BE2C (cell line): ENCODE results near the gene NLRX1. TPM values are rescaled to one million over a fixed set of nuclear protein-coding genes. Genes with fewer than 3 reads are reported as not detected.

Experiments
- DNase-seq: peaks from one replicate; pipeline ENCODE4 v3.0.0-alpha.2; 2020
- H3K27me3 ChIP-seq: fragments of 250-450 bp; sonication (Bioruptor Pico); 2 replicates; pipeline ENCODE4 v1.5.1; 2020; ENCODE audit warnings: mild to moderate bottlenecking
- H3K36me3 ChIP-seq: fragments of 250-450 bp; sonication (Bioruptor Pico); 2 replicates; pipeline ENCODE4 v1.5.1; 2020; ENCODE audit warnings: mild to moderate bottlenecking
- H3K4me1 ChIP-seq: fragments of 250-450 bp; sonication (Bioruptor Pico); 2 replicates; pipeline ENCODE4 v1.5.1; 2020
- H3K4me3 ChIP-seq: 2 replicates; pipeline ENCODE4 v1.5.1; 2011; ENCODE audit warnings: low read depth, low read length
- H3K9me3 ChIP-seq: fragments of 250-450 bp; sonication (Bioruptor Pico); 2 replicates; pipeline ENCODE4 v1.5.1; 2020
- CTCF ChIP-seq: IDR thresholded peaks from 2 replicates; pipeline ENCODE4 v1.5.1; 2012; ENCODE audit warnings: mild to moderate bottlenecking, low read depth, low read length
- polyA plus RNA-seq: library from polyadenylated mRNA; unstranded; fragments of >200 nt; gene quantifications from one replicate; pipeline ENCODE4 v1.2.1, GENCODE V29; 2012; ENCODE audit warnings: low read depth, missing spikeins; ENCODE audit not compliant: insufficient read length, insufficient read depth

NLRX1 gene, protein sequence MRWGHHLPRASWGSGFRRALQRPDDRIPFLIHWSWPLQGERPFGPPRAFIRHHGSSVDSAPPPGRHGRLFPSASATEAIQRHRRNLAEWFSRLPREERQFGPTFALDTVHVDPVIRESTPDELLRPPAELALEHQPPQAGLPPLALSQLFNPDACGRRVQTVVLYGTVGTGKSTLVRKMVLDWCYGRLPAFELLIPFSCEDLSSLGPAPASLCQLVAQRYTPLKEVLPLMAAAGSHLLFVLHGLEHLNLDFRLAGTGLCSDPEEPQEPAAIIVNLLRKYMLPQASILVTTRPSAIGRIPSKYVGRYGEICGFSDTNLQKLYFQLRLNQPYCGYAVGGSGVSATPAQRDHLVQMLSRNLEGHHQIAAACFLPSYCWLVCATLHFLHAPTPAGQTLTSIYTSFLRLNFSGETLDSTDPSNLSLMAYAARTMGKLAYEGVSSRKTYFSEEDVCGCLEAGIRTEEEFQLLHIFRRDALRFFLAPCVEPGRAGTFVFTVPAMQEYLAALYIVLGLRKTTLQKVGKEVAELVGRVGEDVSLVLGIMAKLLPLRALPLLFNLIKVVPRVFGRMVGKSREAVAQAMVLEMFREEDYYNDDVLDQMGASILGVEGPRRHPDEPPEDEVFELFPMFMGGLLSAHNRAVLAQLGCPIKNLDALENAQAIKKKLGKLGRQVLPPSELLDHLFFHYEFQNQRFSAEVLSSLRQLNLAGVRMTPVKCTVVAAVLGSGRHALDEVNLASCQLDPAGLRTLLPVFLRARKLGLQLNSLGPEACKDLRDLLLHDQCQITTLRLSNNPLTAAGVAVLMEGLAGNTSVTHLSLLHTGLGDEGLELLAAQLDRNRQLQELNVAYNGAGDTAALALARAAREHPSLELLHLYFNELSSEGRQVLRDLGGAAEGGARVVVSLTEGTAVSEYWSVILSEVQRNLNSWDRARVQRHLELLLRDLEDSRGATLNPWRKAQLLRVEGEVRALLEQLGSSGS
- 6.8 TPM for polyA plus RNA-seq

- peak; percentile 91 for TF ChIP-seq CTCF
- peak; percentile 86 for DNase-seq
- H3K36me3 ChIP-seq: no peaks in the 10 kb centered on the region
- H3K27me3 ChIP-seq: no peaks in the 10 kb centered on the region
- H3K9me3 ChIP-seq: no peaks in the 10 kb centered on the region
- peak within 1 kb of the TSS; percentile 73 for H3K4me3 ChIP-seq
- no peaks in the 10 kb centered on the region for H3K4me1 ChIP-seq
Observed at GRCh38 chr11:119168471-119169281, at the start of gene NLRX1. Gene NLRX1, plus strand, starts transcription at chr11:119168725. Its CDS starts 2,679 bp downstream, at chr11:119171404.

GRCh38 chr11:119118946-119119345 is 49.6 kb upstream of the NLRX1 start:
- DNase-seq: no peak
- Histone ChIP-seq H3K9me3 (no peaks in the 10 kb centered on the region), H3K4me3 (no peak overlapping the region), H3K4me1 (no peaks in the 10 kb centered on the region), H3K27me3 (no peaks in the 10 kb centered on the region), H3K36me3 (peaks cover 9% of the 10 kb centered on the region)
- TF ChIP-seq CTCF: no peak

- no peaks in the 10 kb centered on the region for H3K9me3 ChIP-seq
- H3K4me3 ChIP-seq: peak overlapping the region; percentile 60
- TF ChIP-seq CTCF: no peak
- H3K36me3 ChIP-seq: peaks cover 8% of the 10 kb centered on the region
- DNase-seq: no peak
- H3K27me3 ChIP-seq: no peaks in the 10 kb centered on the region
- no peaks in the 10 kb centered on the region for H3K4me1 ChIP-seq
Observed at GRCh38 chr11:119120639-119121007, 47.9 kb upstream of the NLRX1 start.

DNA sequence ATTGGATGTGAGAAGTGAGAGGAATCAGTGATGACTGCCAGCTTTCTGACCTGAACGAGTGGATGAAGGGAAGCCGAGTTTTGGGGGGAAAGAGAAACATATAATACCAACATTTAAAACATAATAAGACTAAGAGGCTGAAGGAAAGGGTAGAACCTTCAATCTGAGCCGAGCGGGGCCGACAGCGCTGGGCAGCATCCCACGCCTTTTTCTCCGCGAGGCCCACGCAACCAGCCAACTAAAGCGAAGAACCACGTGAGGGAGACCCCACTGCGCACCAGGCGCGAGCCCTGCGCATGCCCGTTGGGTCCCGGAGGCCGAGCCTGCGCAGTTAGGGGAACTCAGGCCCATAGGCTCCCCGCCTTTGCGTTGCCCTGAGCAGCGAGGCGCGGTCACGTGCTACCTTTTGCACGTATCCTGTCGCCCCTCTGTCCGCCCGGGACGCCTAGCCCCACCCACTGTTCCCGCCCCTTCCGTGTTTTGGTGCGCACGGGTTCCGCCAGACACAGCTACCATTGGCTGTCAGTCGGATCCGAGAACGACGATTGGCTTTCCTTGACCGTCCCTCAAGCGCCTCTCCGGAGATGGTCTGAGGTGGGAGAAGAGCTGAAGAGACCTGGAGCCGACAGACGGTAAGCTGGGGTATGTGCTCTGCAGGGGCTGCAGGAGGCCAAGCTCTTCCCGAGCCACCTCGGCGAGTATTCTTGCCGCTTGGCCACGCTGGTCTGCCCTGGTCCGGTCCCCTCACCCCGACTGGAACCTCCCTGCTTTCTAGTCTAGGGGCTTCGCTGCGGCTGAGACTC is 47.3 kb upstream of the NLRX1 start, which contains the start of gene HINFP:
HINFP (plus strand) TSS at position 573 of the 803 bp plus-strand sequence. CDS start 5,365 bp downstream, outside the sequence.
- Histone ChIP-seq H3K9me3 (no peaks in the 10 kb centered on the region), H3K4me3 (peak within 1 kb of the TSS; percentile 99), H3K27me3 (no peaks in the 10 kb centered on the region), H3K4me1 (no peaks in the 10 kb centered on the region), H3K36me3 (peaks cover 8% of the 10 kb centered on the region)
- DNase-seq: peak; percentile 100
- no peak for TF ChIP-seq CTCF

DNA sequence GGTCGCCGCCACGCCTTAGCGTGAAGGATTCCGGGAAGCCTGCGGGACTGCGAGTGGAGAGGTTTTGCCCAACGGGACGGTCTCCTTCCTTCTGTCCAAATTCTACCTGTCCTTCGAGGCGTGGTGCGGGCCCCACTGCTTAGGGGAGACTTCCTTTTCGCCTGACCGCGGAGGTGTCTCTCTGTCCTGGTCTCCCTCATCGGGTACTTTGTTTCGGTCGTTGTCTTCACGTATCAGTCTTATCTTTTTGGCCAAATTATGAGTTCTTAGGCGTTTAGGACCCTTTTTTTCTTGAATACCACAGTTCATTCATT is 46.8 kb upstream of the NLRX1 start:
- Histone ChIP-seq H3K9me3 (no peaks in the 10 kb centered on the region), H3K27me3 (no peaks in the 10 kb centered on the region), H3K36me3 (peaks cover 8% of the 10 kb centered on the region), H3K4me3 (peak overlapping the region; percentile 99), H3K4me1 (no peaks in the 10 kb centered on the region)
- TF ChIP-seq CTCF: no peak
- no peak for DNase-seq
